Measurements from ENCODE around the gene DENND1A.

The DENND1A gene

GRCh38 chr9:123676869-123677268, 253.1 kb downstream of the DENND1A start:
- H3K4me3 ChIP-seq (ENCODE audit: low read depth, low read length) = no peak overlapping the region
- DNase-seq (ENCODE audit: low read depth) = no peak
- TF ChIP-seq, protein P1, sequence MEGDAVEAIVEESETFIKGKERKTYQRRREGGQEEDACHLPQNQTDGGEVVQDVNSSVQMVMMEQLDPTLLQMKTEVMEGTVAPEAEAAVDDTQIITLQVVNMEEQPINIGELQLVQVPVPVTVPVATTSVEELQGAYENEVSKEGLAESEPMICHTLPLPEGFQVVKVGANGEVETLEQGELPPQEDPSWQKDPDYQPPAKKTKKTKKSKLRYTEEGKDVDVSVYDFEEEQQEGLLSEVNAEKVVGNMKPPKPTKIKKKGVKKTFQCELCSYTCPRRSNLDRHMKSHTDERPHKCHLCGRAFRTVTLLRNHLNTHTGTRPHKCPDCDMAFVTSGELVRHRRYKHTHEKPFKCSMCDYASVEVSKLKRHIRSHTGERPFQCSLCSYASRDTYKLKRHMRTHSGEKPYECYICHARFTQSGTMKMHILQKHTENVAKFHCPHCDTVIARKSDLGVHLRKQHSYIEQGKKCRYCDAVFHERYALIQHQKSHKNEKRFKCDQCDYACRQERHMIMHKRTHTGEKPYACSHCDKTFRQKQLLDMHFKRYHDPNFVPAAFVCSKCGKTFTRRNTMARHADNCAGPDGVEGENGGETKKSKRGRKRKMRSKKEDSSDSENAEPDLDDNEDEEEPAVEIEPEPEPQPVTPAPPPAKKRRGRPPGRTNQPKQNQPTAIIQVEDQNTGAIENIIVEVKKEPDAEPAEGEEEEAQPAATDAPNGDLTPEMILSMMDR (conservative IDR thresholded peaks at IDR 0.05; ENCODE audit: low read depth, low read length) = no peak

- DNase-seq (ENCODE audit: low read depth) = no peak
- H3K4me3 ChIP-seq (ENCODE audit: low read depth, low read length) = no peak overlapping the region
- TF ChIP-seq, protein P1 (conservative IDR thresholded peaks at IDR 0.05; ENCODE audit: low read depth, low read length) = no peak
These were observed 260.6 kb downstream of the DENND1A start for GRCh38 chr9:123669346-123669745.

DNA sequence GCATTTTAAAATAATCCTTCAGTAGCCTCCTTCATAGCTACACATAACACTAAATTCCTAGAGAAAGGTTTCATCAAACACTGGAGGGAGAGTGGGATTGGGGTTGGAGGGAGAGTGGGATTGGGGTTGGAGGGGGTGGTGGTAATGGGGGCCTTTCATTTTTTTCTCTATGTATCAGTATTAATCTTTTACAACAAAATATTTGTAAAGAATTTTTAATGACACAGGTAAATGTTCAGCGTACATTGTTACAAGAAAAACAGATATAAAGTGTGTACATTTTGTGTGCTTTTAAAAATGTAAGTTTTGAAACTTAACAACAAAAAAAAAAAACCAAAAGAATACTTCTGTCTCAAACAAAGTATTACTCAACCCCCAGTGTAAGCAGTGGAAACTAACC, 266.4 kb downstream of the DENND1A start:
- no peak overlapping the region for H3K4me3 ChIP-seq (ENCODE audit: low read depth, low read length)
- no peak for DNase-seq (ENCODE audit: low read depth)
- TF ChIP-seq, protein P1 (conservative IDR thresholded peaks at IDR 0.05; ENCODE audit: low read depth, low read length) = no peak

GRCh38 chr9:123662057-123662776, 267.7 kb downstream of the DENND1A start:
- H3K4me3 ChIP-seq (ENCODE audit: low read depth, low read length) = no peak overlapping the region
- DNase-seq (ENCODE audit: low read depth) = no peak
- TF ChIP-seq, protein P1 (conservative IDR thresholded peaks at IDR 0.05; ENCODE audit: low read depth, low read length) = no peak

- no peak overlapping the region for H3K4me3 ChIP-seq (ENCODE audit: low read depth, low read length)
- TF ChIP-seq, protein P1 (conservative IDR thresholded peaks at IDR 0.05; ENCODE audit: low read depth, low read length) = no peak
- DNase-seq (ENCODE audit: low read depth) = no peak
These were observed 269.0 kb downstream of the DENND1A start for GRCh38 chr9:123660691-123661466.

DNA sequence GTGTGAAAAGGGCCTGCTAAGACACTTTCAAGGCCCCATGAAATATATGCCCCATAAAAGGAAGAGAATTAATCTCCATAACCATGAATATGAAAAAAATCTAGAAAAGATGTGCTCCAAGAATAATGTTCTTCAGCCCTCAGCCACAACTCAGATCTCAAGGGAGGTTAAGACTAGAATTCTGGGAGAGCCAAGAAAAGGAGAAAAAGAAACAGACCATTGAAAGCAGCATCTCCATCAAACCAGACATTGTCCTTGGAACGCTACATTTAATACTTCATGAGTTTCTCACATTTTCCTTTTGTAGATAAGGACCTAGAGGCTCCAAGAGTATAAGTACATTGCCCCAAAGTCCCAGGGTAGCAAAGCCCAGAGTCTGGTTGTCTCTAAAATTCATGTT, 270.6 kb downstream of the DENND1A start:
- no peak for DNase-seq (ENCODE audit: low read depth)
- TF ChIP-seq, protein P1 (conservative IDR thresholded peaks at IDR 0.05; ENCODE audit: low read depth, low read length) = no peak
- no peak overlapping the region for H3K4me3 ChIP-seq (ENCODE audit: low read depth, low read length)
